Esophagus squamous epithelium (tissue), 5 donors: ENCODE data around the gene RNF217. TPM values are rescaled to one million over a fixed set of nuclear protein-coding genes. Genes with fewer than 3 reads are reported as not detected.

Experiments used
- DNase-seq: peaks from one replicate; lab custom pipeline; 2025; lab: John Stamatoyannopoulos, UW
- H3K27ac ChIP-seq, 4 donors: fragments of 200-600 bp; sonication (generic); one replicate each; pipeline ENCODE4 v1.5.1; 2016 to 2019; ENCODE audit warnings: mild to moderate bottlenecking in 1 of 4
- H3K27me3 ChIP-seq, 4 donors: fragments of 200-600 bp; sonication (generic); 1 replicate in 3 of 4; 2 replicates in 1 of 4; pipeline versions ENCODE4 v1.5.1 to v1.6.0; 2017 to 2021; ENCODE audit warnings: antibody characterized with exemption in 1 of 4
- H3K36me3 ChIP-seq, 3 donors: fragments of 200-600 bp; sonication (generic); one replicate each; pipeline ENCODE4 v1.5.1; 2016 to 2019
- H3K4me1 ChIP-seq, 3 donors: fragments of 200-600 bp; sonication (generic); one replicate each; pipeline ENCODE4 v1.5.1; 2017 to 2019
- H3K4me3 ChIP-seq, 4 donors: fragments of 200-600 bp; sonication (generic); 1 replicate in 3 of 4; 2 replicates in 1 of 4; pipeline ENCODE4 v1.5.1; 2016 to 2019; ENCODE audit warnings: mild to moderate bottlenecking in 2 of 4, moderate library complexity in 1 of 4
- H3K9me3 ChIP-seq, 3 donors: fragments of 200-600 bp; sonication (generic); one replicate each; pipeline ENCODE4 v1.5.1; 2016 to 2019
- CTCF ChIP-seq, 6 experiments: fragments of 450-650 bp in 4 of 6; fragments of 200-600 bp in 2 of 6; sonication (generic) in 2 of 6; IDR thresholded peaks; one replicate each; pipeline ENCODE4 v1.5.1; 2016 to 2019; ENCODE audit warnings: antibody characterized with exemption in 6 of 6, mild to moderate bottlenecking in 4 of 6, moderate library complexity in 4 of 6
- POLR2A ChIP-seq, 4 donors: fragments of 450-650 bp; IDR thresholded peaks; one replicate each; pipeline ENCODE4 v1.6.1; 2017; ENCODE audit warnings: antibody characterized with exemption in 4 of 4, mild to moderate bottlenecking in 4 of 4, moderate library complexity in 3 of 4
- WGBS, 2 donors: methylation state at CpG; one replicate each; pipeline ENCODE4 v1.1.5; 2018; 5-methylcytosine and 5-hydroxymethylcytosine counted together
- intact Hi-C: fragments of 100-400 bp; cut with DNase I; formaldehyde crosslinking; loops from one replicate; pipeline ENCODE4 v1.15.0; 2022
- total RNA-seq, 4 donors: library from RNA; depleted of rRNA; stranded (reverse); fragments of >200 nt; gene quantifications; one replicate each; pipeline ENCODE4 v1.1.0, GENCODE V29; 2016
- donor health status: DM: yes; HTN: yes; CAD: no.

RNF217 gene
- total RNA-seq, 4 donors from 2014 or later, result 9.1 to 26.3 (median 15.4) TPM

DNA sequence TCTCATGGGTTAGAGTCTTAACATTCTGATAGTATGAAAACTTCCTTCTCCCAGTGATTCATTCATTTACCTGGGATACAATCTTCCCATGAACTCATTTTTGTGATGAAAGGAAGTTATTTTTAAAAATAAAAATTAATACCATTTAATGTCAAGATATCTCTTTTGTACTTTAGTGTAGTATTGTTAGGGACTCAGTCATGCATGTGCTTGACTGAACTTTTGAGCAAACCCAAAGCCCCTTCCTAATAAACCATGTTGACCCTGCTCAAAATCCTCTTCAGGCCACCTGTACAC, 52.4 kb downstream of the RNF217 start:
- H3K27me3 ChIP-seq, result no peaks in the 10 kb centered on the region
- intact Hi-C loops, result no loop called here
- TF ChIP-seq POLR2A (IDR thresholded peaks at IDR 0.05) (no peak), CTCF (IDR thresholded peaks at IDR 0.05) (no peak)
- DNase-seq, result no peak
- no peak overlapping the region for H3K27ac ChIP-seq
- H3K36me3 ChIP-seq, result peaks cover 0 to 14% (median 0%) of the 10 kb centered on the region in 3 donors
- no peaks in the 10 kb centered on the region for H3K9me3 ChIP-seq
- peaks cover 0 to 6% (median 0%) of the 10 kb centered on the region in 3 donors for H3K4me1 ChIP-seq
- H3K4me3 ChIP-seq, result no peak overlapping the region

DNA sequence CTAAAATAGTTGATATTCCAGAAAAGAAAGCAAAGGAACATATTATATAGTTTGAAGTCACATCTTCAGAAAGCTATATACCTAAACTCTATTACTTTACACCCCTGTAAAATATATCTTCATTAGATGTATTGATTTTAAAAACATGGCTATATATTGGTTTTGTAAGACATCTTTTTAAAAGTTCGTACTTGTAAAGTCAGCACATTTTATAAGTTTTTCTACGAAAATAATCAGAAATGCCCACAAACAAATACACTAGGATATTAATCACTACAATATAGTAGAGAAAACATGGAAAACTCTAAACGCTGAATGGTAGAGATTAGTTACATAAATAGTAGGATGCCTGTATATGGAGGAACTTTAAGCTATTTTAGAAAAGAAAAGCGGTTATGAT, 52.9 kb downstream of the RNF217 start:
- Histone ChIP-seq H3K9me3 (no peaks in the 10 kb centered on the region), H3K4me3 (no peak overlapping the region), H3K27ac (no peak overlapping the region), H3K36me3 (peaks cover 0 to 18% (median 0%) of the 10 kb centered on the region in 3 donors), H3K27me3 (no peaks in the 10 kb centered on the region), H3K4me1 (peaks cover 0 to 7% (median 0%) of the 10 kb centered on the region in 3 donors)
- intact Hi-C loops, result no loop called here
- WGBS, 2 donors, result 83 to 93% methylated on average over 4 of the region's 4 CpGs
- TF ChIP-seq POLR2A (IDR thresholded peaks at IDR 0.05), result no peak
- TF ChIP-seq CTCF (IDR thresholded peaks at IDR 0.05), result no peak
- no peak for DNase-seq

GRCh38 chr6:125018136-125018535, 55.9 kb downstream of the RNF217 start:
- Histone ChIP-seq H3K4me3 (no peak overlapping the region), H3K27ac (no peak overlapping the region), H3K4me1 (peaks cover 0 to 22% (median 8%) of the 10 kb centered on the region in 3 donors), H3K36me3 (peaks cover 0 to 7% (median 0%) of the 10 kb centered on the region in 3 donors), H3K9me3 (no peaks in the 10 kb centered on the region), H3K27me3 (no peaks in the 10 kb centered on the region)
- TF ChIP-seq POLR2A (IDR thresholded peaks at IDR 0.05), result no peak
- no peak for TF ChIP-seq CTCF (IDR thresholded peaks at IDR 0.05)
- no peak for DNase-seq
- intact Hi-C loops, result no loop called here

- Histone ChIP-seq H3K27ac (no peak overlapping the region), H3K4me3 (no peak overlapping the region), H3K4me1 (peaks cover 0 to 22% (median 8%) of the 10 kb centered on the region in 3 donors), H3K27me3 (no peaks in the 10 kb centered on the region), H3K9me3 (no peaks in the 10 kb centered on the region), H3K36me3 (peaks cover 0 to 7% (median 0%) of the 10 kb centered on the region in 3 donors)
- TF ChIP-seq CTCF (IDR thresholded peaks at IDR 0.05), result no peak
- TF ChIP-seq POLR2A (IDR thresholded peaks at IDR 0.05), result no peak
- DNase-seq, result no peak
- 86 to 91% methylated on average over 2 of the region's 2 CpGs for WGBS, 2 donors
- intact Hi-C loops, result no loop called here
Measured at GRCh38 chr6:125019281-125019680, 57.0 kb downstream of the RNF217 start.

DNA sequence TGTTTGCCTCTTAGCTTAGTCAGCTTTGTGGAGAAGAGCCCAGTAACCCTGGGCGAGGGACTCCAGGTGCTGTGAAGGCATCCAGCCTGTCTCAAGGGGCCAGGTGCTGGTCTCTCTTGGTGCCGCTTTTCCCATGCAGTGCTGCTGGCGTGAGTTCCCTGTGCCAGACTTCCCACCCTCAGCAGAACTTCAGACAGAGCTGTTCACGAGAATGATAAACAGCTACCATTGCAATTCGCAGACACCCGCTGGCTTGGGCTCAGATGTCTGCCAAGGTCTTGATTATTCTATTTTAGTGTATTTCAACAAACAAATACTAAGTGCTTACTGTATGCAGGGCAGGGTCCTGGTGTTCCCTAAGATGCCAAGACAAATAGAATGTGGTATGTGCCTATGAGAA, 57.7 kb downstream of the RNF217 start:
- H3K27ac ChIP-seq, result no peak overlapping the region
- H3K27me3 ChIP-seq, result no peaks in the 10 kb centered on the region
- WGBS, 2 donors, result 80 to 85% methylated on average over 6 of the region's 6 CpGs
- H3K4me1 ChIP-seq, result peaks cover 0 to 22% (median 8%) of the 10 kb centered on the region in 3 donors
- no peaks in the 10 kb centered on the region for H3K9me3 ChIP-seq
- peaks cover 0 to 7% (median 0%) of the 10 kb centered on the region in 3 donors for H3K36me3 ChIP-seq
- intact Hi-C loops, result no loop called here
- DNase-seq, result no peak
- no peak overlapping the region for H3K4me3 ChIP-seq
- no peak for TF ChIP-seq POLR2A (IDR thresholded peaks at IDR 0.05)
- no peak for TF ChIP-seq CTCF (IDR thresholded peaks at IDR 0.05)
